Activated naive CD4-positive, alpha-beta T cell treated with anti-CD3 and anti-CD28 coated beads, Interleukin-2, amount 50 U/mL, for 24 hours (primary cell): ENCODE data around the gene MCC.

Experiments
- H3K27ac Mint-ChIP-seq: one replicate; pipeline ENCODE4 v1.8.0; 2021; ENCODE audit warnings: mild to moderate bottlenecking, mixed read lengths
- H3K27me3 Mint-ChIP-seq: one replicate; pipeline ENCODE4 v1.8.0; 2021; ENCODE audit warnings: mixed read lengths
- H3K36me3 Mint-ChIP-seq: one replicate; pipeline ENCODE4 v1.8.0; 2021; ENCODE audit warnings: mixed read lengths
- H3K4me1 Mint-ChIP-seq: one replicate; pipeline ENCODE4 v1.8.0; 2021; ENCODE audit warnings: mixed read lengths
- H3K4me3 Mint-ChIP-seq: one replicate; pipeline ENCODE4 v1.8.0; 2021; ENCODE audit warnings: mild to moderate bottlenecking, mixed read lengths
- H3K9me3 Mint-ChIP-seq: one replicate; pipeline ENCODE4 v1.8.0; 2021; ENCODE audit warnings: mixed read lengths

The MCC gene

GRCh38 chr5:113294311-113295110 lies 193.7 kb downstream of the MCC start:
- Mint-ChIP-seq H3K4me3 (peak overlapping the region; percentile 92), H3K9me3 (no peaks in the 10 kb centered on the region), H3K27ac (no peak overlapping the region), H3K36me3 (no peaks in the 10 kb centered on the region), H3K27me3 (peaks cover 36% of the 10 kb centered on the region), H3K4me1 (peaks cover 25% of the 10 kb centered on the region)

- Mint-ChIP-seq H3K27me3 (peaks cover 35% of the 10 kb centered on the region), H3K9me3 (no peaks in the 10 kb centered on the region), H3K4me1 (peaks cover 25% of the 10 kb centered on the region), H3K4me3 (peak overlapping the region; percentile 92), H3K36me3 (no peaks in the 10 kb centered on the region), H3K27ac (no peak overlapping the region)
These were observed 194.3 kb downstream of the MCC start for GRCh38 chr5:113293975-113294310.

GRCh38 chr5:113293068-113293974 lies 194.9 kb downstream of the MCC start:
- Mint-ChIP-seq H3K27me3 (peaks cover 35% of the 10 kb centered on the region), H3K27ac (peak overlapping the region; percentile 5), H3K9me3 (no peaks in the 10 kb centered on the region), H3K4me3 (peak overlapping the region; percentile 92), H3K4me1 (peaks cover 25% of the 10 kb centered on the region), H3K36me3 (no peaks in the 10 kb centered on the region)

DNA sequence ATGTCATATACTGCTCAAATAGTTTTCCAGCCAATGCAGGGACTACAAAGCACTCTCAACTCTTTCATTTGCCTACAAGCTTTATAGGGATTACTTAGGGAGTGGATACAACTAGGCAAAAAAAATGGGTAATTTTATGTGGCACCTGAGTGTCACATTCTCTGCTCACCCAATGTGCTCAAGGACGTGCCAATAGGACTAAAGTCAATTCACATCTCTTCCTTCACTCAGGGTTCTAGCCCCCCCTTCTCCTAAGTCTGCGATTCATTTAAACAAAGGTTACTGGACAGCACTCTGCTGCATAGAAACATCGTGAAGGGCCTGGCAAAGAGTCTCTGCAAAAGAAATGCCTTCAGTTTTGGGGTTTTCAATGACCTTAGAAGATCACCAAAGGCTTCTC lies 195.8 kb downstream of the MCC start:
- H3K9me3 Mint-ChIP-seq = no peaks in the 10 kb centered on the region
- no peaks in the 10 kb centered on the region for H3K36me3 Mint-ChIP-seq
- no peak overlapping the region for H3K27ac Mint-ChIP-seq
- peaks cover 30% of the 10 kb centered on the region for H3K27me3 Mint-ChIP-seq
- H3K4me3 Mint-ChIP-seq = no peak overlapping the region
- H3K4me1 Mint-ChIP-seq = peaks cover 25% of the 10 kb centered on the region

DNA sequence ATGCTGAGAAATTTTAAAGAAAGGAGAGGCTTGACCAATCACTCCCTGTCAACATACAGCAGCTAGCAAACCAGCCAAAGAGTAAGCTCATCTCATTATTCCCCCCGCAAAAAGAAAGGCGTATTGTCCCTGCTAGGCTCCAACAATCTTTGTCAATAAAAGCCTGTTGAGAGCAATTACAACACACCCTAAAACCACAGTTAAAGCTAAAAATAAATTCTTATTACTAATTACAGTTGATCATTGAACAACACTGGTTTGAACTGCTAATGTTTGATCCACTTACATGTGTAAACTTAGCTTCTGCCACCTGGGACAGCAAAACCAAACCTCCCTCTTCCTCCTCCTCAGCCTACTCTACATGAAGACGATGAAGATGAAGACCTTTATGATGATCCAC lies 204.7 kb downstream of the MCC start:
- H3K4me3 Mint-ChIP-seq = no peak overlapping the region
- H3K4me1 Mint-ChIP-seq = no peaks in the 10 kb centered on the region
- H3K27me3 Mint-ChIP-seq = no peaks in the 10 kb centered on the region
- H3K27ac Mint-ChIP-seq = no peak overlapping the region
- H3K9me3 Mint-ChIP-seq = no peaks in the 10 kb centered on the region
- peaks cover 1% of the 10 kb centered on the region for H3K36me3 Mint-ChIP-seq

- Mint-ChIP-seq H3K4me3 (no peak overlapping the region), H3K27me3 (no peaks in the 10 kb centered on the region), H3K9me3 (no peaks in the 10 kb centered on the region), H3K4me1 (no peaks in the 10 kb centered on the region), H3K36me3 (peaks cover 1% of the 10 kb centered on the region), H3K27ac (no peak overlapping the region)
These were observed 205.8 kb downstream of the MCC start for GRCh38 chr5:113282472-113282871.

DNA sequence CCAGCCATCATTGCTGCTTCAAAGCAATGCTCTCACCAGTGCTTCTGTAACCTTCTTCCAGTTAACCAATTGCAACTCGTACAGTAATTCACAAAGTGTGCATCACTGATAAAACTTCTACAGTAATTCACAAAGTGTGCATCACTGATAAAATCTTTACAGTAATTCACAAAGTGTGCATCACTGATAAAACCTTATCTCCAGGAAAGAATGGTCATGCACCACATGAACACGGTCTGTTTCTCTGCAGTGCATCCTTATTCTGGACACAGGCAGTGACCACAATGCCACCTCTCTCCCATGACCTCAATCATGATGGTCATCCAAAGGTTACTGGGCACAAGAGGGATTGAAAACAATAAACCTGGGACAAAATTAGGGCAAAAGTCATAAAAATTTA lies 207.1 kb downstream of the MCC start:
- Mint-ChIP-seq H3K4me3 (no peak overlapping the region), H3K27ac (no peak overlapping the region), H3K27me3 (no peaks in the 10 kb centered on the region)

GRCh38 chr5:113280541-113280940 lies 207.7 kb downstream of the MCC start:
- Mint-ChIP-seq H3K4me3 (no peak overlapping the region), H3K4me1 (no peaks in the 10 kb centered on the region), H3K9me3 (no peaks in the 10 kb centered on the region), H3K36me3 (no peaks in the 10 kb centered on the region), H3K27me3 (no peaks in the 10 kb centered on the region), H3K27ac (no peak overlapping the region)

More for the DNA sequence above, 207.1 kb downstream of the MCC start:
- Mint-ChIP-seq H3K4me1 (no peaks in the 10 kb centered on the region), H3K36me3 (no peaks in the 10 kb centered on the region), H3K9me3 (no peaks in the 10 kb centered on the region)

GRCh38 chr5:113278976-113279375 lies 209.3 kb downstream of the MCC start:
- Mint-ChIP-seq H3K4me1 (peaks cover 3% of the 10 kb centered on the region), H3K27ac (no peak overlapping the region), H3K27me3 (no peaks in the 10 kb centered on the region), H3K36me3 (no peaks in the 10 kb centered on the region), H3K4me3 (no peak overlapping the region), H3K9me3 (no peaks in the 10 kb centered on the region)

DNA sequence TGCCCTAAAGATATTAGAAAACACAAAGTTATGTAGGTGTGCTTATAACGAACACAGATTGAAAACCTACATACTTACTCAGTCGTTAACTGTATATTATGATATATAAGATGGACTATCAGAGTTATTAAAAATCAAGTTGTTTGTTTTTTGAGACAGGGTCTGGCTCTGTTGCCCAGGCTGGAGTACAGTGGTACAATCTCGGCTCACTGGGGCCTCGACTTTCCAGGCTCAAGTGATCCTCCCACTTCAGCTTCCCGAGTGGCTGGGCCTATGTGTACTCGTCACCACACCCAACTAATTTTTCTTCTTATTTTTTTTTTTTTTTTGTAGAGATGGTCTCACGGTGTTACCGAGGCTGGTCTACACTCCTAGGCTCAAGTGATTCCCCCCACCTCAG lies 211.8 kb downstream of the MCC start:
- Mint-ChIP-seq H3K4me1 (peaks cover 5% of the 10 kb centered on the region), H3K4me3 (no peak overlapping the region), H3K9me3 (no peaks in the 10 kb centered on the region), H3K27me3 (no peaks in the 10 kb centered on the region), H3K27ac (no peak overlapping the region), H3K36me3 (no peaks in the 10 kb centered on the region)

DNA sequence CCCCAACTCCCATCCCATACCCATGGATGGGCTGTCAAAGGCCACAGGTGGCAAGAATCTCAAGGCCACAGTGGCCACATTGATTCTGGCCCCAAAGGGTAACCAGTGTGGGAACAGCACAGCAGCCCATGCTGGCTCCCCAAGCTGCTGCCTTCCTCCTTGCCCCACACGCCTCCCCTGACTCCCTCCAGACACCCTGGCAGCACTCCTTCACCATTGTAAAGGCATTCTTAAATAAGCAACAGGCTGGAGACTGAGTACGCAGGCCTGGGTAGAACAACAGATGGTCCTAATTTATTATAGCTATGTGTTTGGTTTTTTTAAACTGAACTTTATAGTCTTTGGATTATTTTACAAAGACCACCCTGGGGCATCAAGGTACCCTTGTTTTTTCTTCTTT lies 212.3 kb downstream of the MCC start:
- Mint-ChIP-seq H3K9me3 (no peaks in the 10 kb centered on the region), H3K4me1 (peaks cover 5% of the 10 kb centered on the region), H3K27ac (no peak overlapping the region), H3K27me3 (no peaks in the 10 kb centered on the region), H3K36me3 (no peaks in the 10 kb centered on the region), H3K4me3 (no peak overlapping the region)

DNA sequence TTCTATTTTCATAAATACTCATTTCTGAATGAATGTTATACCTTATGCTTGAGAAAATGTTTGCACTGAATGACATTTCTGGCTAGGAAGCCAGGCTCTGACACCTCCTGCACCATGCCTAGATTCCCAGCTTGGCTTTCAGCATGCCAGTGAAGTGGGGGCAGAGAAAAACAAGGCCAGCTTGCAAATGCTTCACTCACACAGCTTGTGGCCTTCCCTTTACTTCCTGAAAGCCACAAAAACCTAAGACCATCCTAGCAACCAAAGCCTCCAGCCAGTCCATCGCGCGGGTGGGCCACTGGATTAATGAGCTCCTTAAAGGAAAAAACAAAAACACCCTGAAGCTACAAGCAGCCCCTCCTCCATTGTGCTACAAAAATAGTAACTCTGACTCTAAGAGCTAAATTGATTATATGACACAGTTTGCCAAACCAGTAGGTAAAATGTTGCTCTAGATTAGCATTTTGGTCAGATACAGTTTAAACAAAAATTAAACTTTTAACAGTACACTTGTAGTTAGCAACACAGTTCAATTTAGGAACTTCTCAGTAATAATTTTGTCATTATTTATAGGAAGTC lies 213.3 kb downstream of the MCC start:
- no peak overlapping the region for H3K27ac Mint-ChIP-seq
- H3K27me3 Mint-ChIP-seq = no peaks in the 10 kb centered on the region
- no peaks in the 10 kb centered on the region for H3K9me3 Mint-ChIP-seq
- H3K36me3 Mint-ChIP-seq = no peaks in the 10 kb centered on the region
- no peak overlapping the region for H3K4me3 Mint-ChIP-seq
- peaks cover 5% of the 10 kb centered on the region for H3K4me1 Mint-ChIP-seq

DNA sequence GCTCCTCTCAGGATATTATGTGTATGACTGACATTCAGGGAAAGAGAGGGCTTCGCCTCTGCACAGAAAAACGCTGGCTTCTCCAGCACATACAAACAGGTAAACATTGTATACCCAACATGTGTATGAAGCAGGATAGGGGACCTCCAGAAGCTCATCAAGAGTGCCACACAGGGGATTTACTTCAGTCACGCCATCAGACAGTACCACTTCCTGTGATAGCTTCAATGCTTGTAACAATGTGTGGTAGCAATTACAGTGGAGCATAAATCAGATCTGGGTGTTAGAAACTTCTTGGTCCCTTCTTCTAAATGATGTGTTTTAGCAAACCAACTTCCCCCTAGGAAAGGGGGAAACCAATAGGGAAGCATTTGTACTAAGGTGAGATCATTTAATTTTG lies 214.3 kb downstream of the MCC start:
- H3K4me1 Mint-ChIP-seq = peaks cover 12% of the 10 kb centered on the region
- no peak overlapping the region for H3K4me3 Mint-ChIP-seq
- H3K27me3 Mint-ChIP-seq = no peaks in the 10 kb centered on the region
- no peaks in the 10 kb centered on the region for H3K36me3 Mint-ChIP-seq
- H3K9me3 Mint-ChIP-seq = no peaks in the 10 kb centered on the region
- no peak overlapping the region for H3K27ac Mint-ChIP-seq

DNA sequence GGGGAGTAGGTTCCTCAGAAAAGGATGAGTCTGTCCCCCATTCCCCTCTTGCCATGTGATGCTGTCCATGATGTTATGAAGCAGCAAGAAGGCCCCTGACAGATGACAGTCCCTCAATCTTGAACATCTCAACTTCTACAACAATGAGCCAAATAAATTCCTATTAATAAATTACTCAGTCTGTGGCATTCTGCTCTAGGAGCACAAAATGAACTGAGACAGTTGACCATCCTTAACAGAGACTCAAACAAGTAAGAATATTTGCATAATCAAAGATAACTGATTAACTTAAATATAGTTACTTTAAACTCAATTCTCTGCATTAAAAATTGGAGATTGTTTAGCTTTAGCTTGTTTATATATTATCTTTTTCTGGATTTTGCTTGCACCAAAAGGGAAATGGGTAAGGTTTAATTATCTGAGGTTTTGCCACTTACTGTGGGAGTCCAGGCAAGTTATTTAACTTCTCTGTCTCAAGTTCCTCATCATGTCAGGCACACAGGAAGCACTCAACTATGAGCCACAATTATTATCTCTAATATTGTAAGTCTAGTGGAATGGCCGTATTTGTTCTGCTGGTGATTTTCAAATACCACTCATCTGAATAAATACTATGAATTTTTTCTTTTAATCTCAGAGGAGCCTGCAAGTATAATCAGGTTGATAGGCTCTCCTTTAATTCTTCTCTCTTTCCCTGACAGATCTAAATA lies 216.4 kb downstream of the MCC start:
- Mint-ChIP-seq H3K9me3 (no peaks in the 10 kb centered on the region), H3K4me3 (no peak overlapping the region), H3K36me3 (peaks cover 1% of the 10 kb centered on the region), H3K27me3 (no peaks in the 10 kb centered on the region), H3K27ac (no peak overlapping the region), H3K4me1 (peaks cover 12% of the 10 kb centered on the region)

DNA sequence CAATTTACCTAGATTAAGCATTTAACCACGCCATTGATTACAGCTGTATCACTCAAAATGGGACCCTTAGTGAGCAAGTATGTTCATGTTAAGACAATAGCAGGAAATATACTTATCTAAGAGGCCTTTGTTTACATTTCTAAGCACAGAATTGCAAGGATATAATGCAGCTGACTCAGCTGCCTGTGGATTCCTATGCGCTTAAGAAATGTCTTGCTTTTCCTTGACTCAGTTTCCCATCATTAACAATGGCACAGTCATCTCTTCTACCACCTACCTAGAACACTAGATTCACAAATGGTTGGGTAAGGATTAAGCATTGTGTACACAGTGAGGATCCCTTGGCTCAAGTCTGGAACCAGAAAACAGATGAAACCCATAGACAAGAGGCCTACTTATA lies 217.2 kb downstream of the MCC start:
- Mint-ChIP-seq H3K27me3 (no peaks in the 10 kb centered on the region), H3K4me1 (peaks cover 12% of the 10 kb centered on the region), H3K4me3 (no peak overlapping the region), H3K27ac (no peak overlapping the region), H3K9me3 (no peaks in the 10 kb centered on the region), H3K36me3 (peaks cover 1% of the 10 kb centered on the region)
